ENCODE measurements around the gene SLC25A24. TPM values are rescaled to one million over a fixed set of nuclear protein-coding genes. Genes with fewer than 3 reads are reported as not detected.
"Not testable (repeated sequence)": the region's sequence is repeated elsewhere in the genome, so short reads cannot be mapped to it uniquely, and the experiment has no call there.

The SLC25A24 gene
- total and polyA plus RNA-seq, 2 of the 13 experiments (the other 11 are each of a cell fraction or from before 2014, with no cell fraction given) = 8.0 to 12.4 TPM

DNA sequence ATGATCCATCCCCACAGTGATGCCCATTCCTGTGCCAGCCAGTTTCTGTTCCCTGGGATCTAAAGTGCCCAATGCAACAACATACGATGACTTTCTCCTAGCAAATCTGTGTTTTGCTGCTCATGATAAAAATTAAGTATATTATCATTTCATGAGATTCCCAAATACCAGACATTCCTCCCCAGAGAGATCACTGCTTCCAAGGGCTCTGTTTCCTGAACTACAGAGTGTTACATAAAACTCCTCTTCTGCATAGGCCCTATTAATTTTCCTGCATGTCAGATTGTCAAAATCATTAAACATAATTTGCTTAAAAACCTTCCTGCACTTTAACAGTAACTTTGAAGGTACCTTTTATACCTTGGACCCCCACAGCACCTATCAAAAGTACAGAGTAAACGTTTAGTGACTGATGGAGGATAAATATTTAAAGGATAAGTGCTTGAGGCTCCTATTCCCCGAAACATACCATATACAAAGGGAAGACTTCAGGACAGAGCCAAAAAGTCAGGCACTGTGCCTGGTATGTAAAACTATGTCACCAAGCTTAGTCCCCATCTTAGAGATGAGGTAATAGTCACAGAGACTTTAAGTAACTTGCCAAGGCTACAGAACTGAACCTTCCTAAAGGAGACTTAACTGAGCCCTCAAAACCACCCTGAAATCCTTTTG lies 50.2 kb downstream of the SLC25A24 start:
- intact Hi-C loops (cut with micrococcal nuclease; ENCODE audit: unreplicated experiment) = no loop called here
- no peak overlapping the region for H3K9ac ChIP-seq (ENCODE audit: insufficient read depth, low read depth, low read length)
- H3K27ac ChIP-seq (ENCODE audit: extremely low read length, insufficient read depth, low read length) = no peak overlapping the region
- no peak for ATAC-seq
- H4K20me1 ChIP-seq (ENCODE audit: insufficient read depth, low read length) = no peaks in the 10 kb centered on the region
- WGBS (ENCODE audit: low lambda C conversion rate) = 36% methylated on average over 3 of the region's 3 CpGs
- H3K36me3 ChIP-seq (replicated peaks in 1 of 2; ENCODE audit: control insufficient read depth in 1 of 2, insufficient read depth in 2 of 2, low read length in 2 of 2) = no peaks in the 10 kb centered on the region; a peak in 1 of 5 replicates
- CTCF ChIA-PET (ENCODE audit: low intra/inter-chr PET ratio, low total read pairs) = no interaction called here
- no peak for DNase-seq (ENCODE audit: low spot score)
- H2AFZ ChIP-seq (ENCODE audit: low read length) = no peak overlapping the region
- H3K4me2 ChIP-seq (ENCODE audit: low read depth, low read length) = no peak overlapping the region
- H3K4me3 ChIP-seq (replicated peaks in 1 of 3; ENCODE audit: insufficient read depth in 1 of 3, low read depth in 2 of 3, low read length in 3 of 3) = no peak overlapping the region
- no peaks in the 10 kb centered on the region for H3K4me1 ChIP-seq (ENCODE audit: insufficient read depth, low read length)
- no peak for TF ChIP-seq WIZ (CRISPR knock-in tag; IDR thresholded peaks at IDR 0.05)
- TF ChIP-seq TP53 (CRISPR knock-in tag; conservative IDR thresholded peaks at IDR 0.05) = no peak
- TF ChIP-seq HMGA1 (CRISPR knock-in tag; conservative IDR thresholded peaks at IDR 0.05) = no peak
- TF ChIP-seq CREB1 (IDR thresholded peaks at IDR 0.05) = no peak
- no peak for TF ChIP-seq CREB1 (CRISPR knock-in tag; IDR thresholded peaks at IDR 0.05)
- TF ChIP-seq ISL2 (CRISPR knock-in tag; IDR thresholded peaks at IDR 0.05) = no peak
- TF ChIP-seq, protein P1, sequence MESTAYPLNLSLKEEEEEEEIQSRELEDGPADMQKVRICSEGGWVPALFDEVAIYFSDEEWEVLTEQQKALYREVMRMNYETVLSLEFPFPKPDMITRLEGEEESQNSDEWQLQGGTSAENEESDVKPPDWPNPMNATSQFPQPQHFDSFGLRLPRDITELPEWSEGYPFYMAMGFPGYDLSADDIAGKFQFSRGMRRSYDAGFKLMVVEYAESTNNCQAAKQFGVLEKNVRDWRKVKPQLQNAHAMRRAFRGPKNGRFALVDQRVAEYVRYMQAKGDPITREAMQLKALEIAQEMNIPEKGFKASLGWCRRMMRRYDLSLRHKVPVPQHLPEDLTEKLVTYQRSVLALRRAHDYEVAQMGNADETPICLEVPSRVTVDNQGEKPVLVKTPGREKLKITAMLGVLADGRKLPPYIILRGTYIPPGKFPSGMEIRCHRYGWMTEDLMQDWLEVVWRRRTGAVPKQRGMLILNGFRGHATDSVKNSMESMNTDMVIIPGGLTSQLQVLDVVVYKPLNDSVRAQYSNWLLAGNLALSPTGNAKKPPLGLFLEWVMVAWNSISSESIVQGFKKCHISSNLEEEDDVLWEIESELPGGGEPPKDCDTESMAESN (CRISPR knock-in tag; conservative IDR thresholded peaks at IDR 0.05) = no peak
- no peak for TF ChIP-seq ZNF737 (CRISPR knock-in tag; IDR thresholded peaks at IDR 0.05; ENCODE audit: borderline replicate concordance)
- TF ChIP-seq, protein P2, sequence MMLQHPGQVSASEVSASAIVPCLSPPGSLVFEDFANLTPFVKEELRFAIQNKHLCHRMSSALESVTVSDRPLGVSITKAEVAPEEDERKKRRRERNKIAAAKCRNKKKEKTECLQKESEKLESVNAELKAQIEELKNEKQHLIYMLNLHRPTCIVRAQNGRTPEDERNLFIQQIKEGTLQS (CRISPR knock-in tag; IDR thresholded peaks at IDR 0.05) = no peak
- TF ChIP-seq KDM5A (IDR thresholded peaks at IDR 0.05; ENCODE audit: borderline replicate concordance, low read length) = no peak
- in situ Hi-C loops (cut with HindIII; ENCODE audit: extremely low pct_ligation_motif_present, low pct_unique_long_range_greater_than_20kb) = no loop called here
- POLR2A ChIA-PET = no interaction called here
- no peaks in the 10 kb centered on the region for H3K9me3 ChIP-seq (ENCODE audit: low read length)
- no peaks in the 10 kb centered on the region for H3K27me3 ChIP-seq (ENCODE audit: control insufficient read depth in 1 of 2, insufficient read depth in 2 of 2, low read length in 2 of 2)
- no peak for FAIRE-seq
- no peaks in the 10 kb centered on the region for H3K79me2 ChIP-seq (ENCODE audit: insufficient read depth, low read length)
- BruUV-seq (replicated peaks) = no TSS peak

DNA sequence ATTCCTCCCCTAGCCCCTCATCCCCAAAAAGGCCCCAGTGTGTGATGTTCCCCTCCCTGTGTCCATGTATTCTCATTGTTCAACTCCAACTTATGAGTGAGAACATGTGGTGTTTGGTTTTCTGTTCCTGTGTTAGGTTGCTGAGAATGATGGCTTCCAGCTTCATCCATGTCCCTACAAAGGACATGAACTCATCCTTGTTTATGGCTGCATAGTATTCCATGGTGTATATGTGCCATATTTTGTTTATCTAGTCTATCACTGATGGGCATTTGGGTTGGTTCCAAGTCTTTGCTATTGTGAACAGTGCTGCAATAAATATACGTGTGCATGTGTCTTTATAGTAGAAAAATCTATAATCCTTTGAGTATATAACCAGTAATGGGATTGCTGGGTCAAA lies 55.6 kb downstream of the SLC25A24 start:
- H3K36me3 ChIP-seq (replicated peaks in 1 of 2; ENCODE audit: control insufficient read depth in 1 of 2, insufficient read depth in 2 of 2, low read length in 2 of 2); ATAC-seq; H3K27me3 ChIP-seq (ENCODE audit: control insufficient read depth in 1 of 2, insufficient read depth in 2 of 2, low read length in 2 of 2); H3K4me3 ChIP-seq (replicated peaks in 1 of 3; ENCODE audit: insufficient read depth in 1 of 3, low read depth in 2 of 3, low read length in 3 of 3); H3K9me3 ChIP-seq (ENCODE audit: low read length); H2AFZ ChIP-seq (ENCODE audit: low read length); BruUV-seq (replicated peaks); intact Hi-C loops (cut with micrococcal nuclease; ENCODE audit: unreplicated experiment); H3K4me2 ChIP-seq (ENCODE audit: low read depth, low read length); DNase-seq (ENCODE audit: low spot score); H3K79me2 ChIP-seq (ENCODE audit: insufficient read depth, low read length); CTCF ChIA-PET (ENCODE audit: low intra/inter-chr PET ratio, low total read pairs); H4K20me1 ChIP-seq (ENCODE audit: insufficient read depth, low read length); in situ Hi-C loops (cut with HindIII; ENCODE audit: extremely low pct_ligation_motif_present, low pct_unique_long_range_greater_than_20kb); FAIRE-seq; POLR2A ChIA-PET; H3K4me1 ChIP-seq (ENCODE audit: insufficient read depth, low read length); H3K9ac ChIP-seq (ENCODE audit: insufficient read depth, low read depth, low read length); H3K27ac ChIP-seq (ENCODE audit: extremely low read length, insufficient read depth, low read length): not testable (repeated sequence)
- 11% methylated on average over 1 of the region's 1 CpG for WGBS (ENCODE audit: low lambda C conversion rate)

Measured in HepG2 (cell line).